ENCODE results near the gene PKN3. TPM values are rescaled to one million over a fixed set of nuclear protein-coding genes. Genes with fewer than 3 reads are reported as not detected.

The PKN3 gene
- total RNA-seq, 1 donor from 2014 or later: 5.9 TPM

- no peaks in the 10 kb centered on the region for H3K27me3 Mint-ChIP-seq (ENCODE audit: low read depth)
- no peaks in the 10 kb centered on the region for H3K36me3 Mint-ChIP-seq
- peaks cover 23% of the 10 kb centered on the region for H3K4me1 Mint-ChIP-seq
- H3K4me3 Mint-ChIP-seq: peak overlapping the region; percentile 86
- H3K9me3 Mint-ChIP-seq: no peaks in the 10 kb centered on the region
- no peak for DNase-seq (ENCODE audit: low spot score in 2 of 2, unreplicated experiment in 2 of 2)
- TF ChIP-seq CTCF (IDR thresholded peaks at IDR 0.05; ENCODE audit: unreplicated experiment): no peak
- H3K27ac Mint-ChIP-seq: peak overlapping the region; percentile 65
Measured at GRCh38 chr9:128723352-128723865, 21.1 kb downstream of the PKN3 start.

- DNase-seq (ENCODE audit: low spot score in 2 of 2, unreplicated experiment in 2 of 2): peak; percentile 87 to 93
- no peaks in the 10 kb centered on the region for H3K36me3 Mint-ChIP-seq
- no peak for TF ChIP-seq CTCF (IDR thresholded peaks at IDR 0.05; ENCODE audit: unreplicated experiment)
- H3K4me3 Mint-ChIP-seq: peak within 1 kb of the TSS; percentile 86
- H3K4me1 Mint-ChIP-seq: peaks cover 23% of the 10 kb centered on the region
- H3K27me3 Mint-ChIP-seq (ENCODE audit: low read depth): no peaks in the 10 kb centered on the region
- H3K9me3 Mint-ChIP-seq: no peaks in the 10 kb centered on the region
- peak within 1 kb of the TSS; percentile 71 for H3K27ac Mint-ChIP-seq
Measured at GRCh38 chr9:128723866-128724743, 21.8 kb downstream of the PKN3 start, which contains the start of gene ZDHHC12. Gene ZDHHC12 (minus strand): TSS chr9:128724127. CDS start chr9:128724093, 34 bp downstream.

- H3K9me3 Mint-ChIP-seq: no peaks in the 10 kb centered on the region
- no peak for DNase-seq (ENCODE audit: low spot score in 2 of 2, unreplicated experiment in 2 of 2)
- H3K27ac Mint-ChIP-seq: no peak overlapping the region
- H3K4me3 Mint-ChIP-seq: peak overlapping the region; percentile 86
- peaks cover 23% of the 10 kb centered on the region for H3K4me1 Mint-ChIP-seq
- TF ChIP-seq CTCF (IDR thresholded peaks at IDR 0.05; ENCODE audit: unreplicated experiment): no peak
- no peaks in the 10 kb centered on the region for H3K36me3 Mint-ChIP-seq
- H3K27me3 Mint-ChIP-seq (ENCODE audit: low read depth): no peaks in the 10 kb centered on the region
Measured at GRCh38 chr9:128724744-128725211, 22.5 kb downstream of the PKN3 start.

- H3K27ac Mint-ChIP-seq: no peak overlapping the region
- H3K36me3 Mint-ChIP-seq: no peaks in the 10 kb centered on the region
- H3K9me3 Mint-ChIP-seq: no peaks in the 10 kb centered on the region
- H3K27me3 Mint-ChIP-seq (ENCODE audit: low read depth): no peaks in the 10 kb centered on the region
- H3K4me1 Mint-ChIP-seq: peaks cover 18% of the 10 kb centered on the region
- DNase-seq (ENCODE audit: low spot score in 2 of 2, unreplicated experiment in 2 of 2): no peak
- no peak for TF ChIP-seq CTCF (IDR thresholded peaks at IDR 0.05; ENCODE audit: unreplicated experiment)
- H3K4me3 Mint-ChIP-seq: no peak overlapping the region
Measured at GRCh38 chr9:128727640-128728248, 25.4 kb downstream of the PKN3 start.

- Mint-ChIP-seq H3K4me1 (peaks cover 15% of the 10 kb centered on the region), H3K9me3 (no peaks in the 10 kb centered on the region), H3K27ac (no peak overlapping the region), H3K36me3 (no peaks in the 10 kb centered on the region), H3K4me3 (no peak overlapping the region), H3K27me3 (ENCODE audit: low read depth) (no peaks in the 10 kb centered on the region)
- TF ChIP-seq CTCF (IDR thresholded peaks at IDR 0.05; ENCODE audit: unreplicated experiment): no peak
- no peak for DNase-seq (ENCODE audit: low spot score in 2 of 2, unreplicated experiment in 2 of 2)
Measured at GRCh38 chr9:128728298-128728697, 26.0 kb downstream of the PKN3 start.

All from mesothelial cell of epicardium (in vitro differentiated cells).